SH-SY5Y (cell line): Measurements from ENCODE around the gene TRIM42.

Source experiments
- GATA2 ChIP-seq: IDR thresholded peaks from 2 replicates; pipeline ENCODE4 v1.6.1; 2011; ENCODE audit warnings: mild to moderate bottlenecking, low read depth, low read length
- GATA3 ChIP-seq: IDR thresholded peaks from 2 replicates; pipeline ENCODE4 v1.6.1; 2011; ENCODE audit warnings: low read depth, mild to moderate bottlenecking, low read length, moderate library complexity

GRCh38 chr3:140651287-140651686, 26.6 kb upstream of the TRIM42 start:
- TF ChIP-seq GATA3: no peak
- no peak for TF ChIP-seq GATA2
